ENCODE results near the gene SCYL3.

DNA sequence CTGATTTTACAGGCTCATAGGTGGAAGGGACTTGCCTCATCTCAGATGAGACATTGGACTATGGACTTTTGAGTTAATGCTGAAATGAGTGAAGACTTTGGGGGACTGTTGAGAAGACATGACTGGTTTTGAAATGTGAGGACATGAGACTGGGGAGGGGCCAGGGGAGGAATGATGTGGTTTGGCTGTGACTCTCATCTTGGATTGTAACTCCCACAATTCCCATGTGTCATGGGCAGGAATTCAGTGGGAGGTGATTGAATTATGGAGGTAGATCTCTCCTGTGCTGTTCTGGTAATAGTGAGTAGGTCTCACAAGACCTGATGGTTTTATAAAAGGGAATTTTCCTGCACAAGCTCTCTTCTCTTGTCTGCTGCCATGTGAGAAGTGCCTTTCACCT, 20.8 kb downstream of the SCYL3 start:
- no peak for TF ChIP-seq POLR2A (IDR thresholded peaks at IDR 0.05)
- TF ChIP-seq, protein P1, sequence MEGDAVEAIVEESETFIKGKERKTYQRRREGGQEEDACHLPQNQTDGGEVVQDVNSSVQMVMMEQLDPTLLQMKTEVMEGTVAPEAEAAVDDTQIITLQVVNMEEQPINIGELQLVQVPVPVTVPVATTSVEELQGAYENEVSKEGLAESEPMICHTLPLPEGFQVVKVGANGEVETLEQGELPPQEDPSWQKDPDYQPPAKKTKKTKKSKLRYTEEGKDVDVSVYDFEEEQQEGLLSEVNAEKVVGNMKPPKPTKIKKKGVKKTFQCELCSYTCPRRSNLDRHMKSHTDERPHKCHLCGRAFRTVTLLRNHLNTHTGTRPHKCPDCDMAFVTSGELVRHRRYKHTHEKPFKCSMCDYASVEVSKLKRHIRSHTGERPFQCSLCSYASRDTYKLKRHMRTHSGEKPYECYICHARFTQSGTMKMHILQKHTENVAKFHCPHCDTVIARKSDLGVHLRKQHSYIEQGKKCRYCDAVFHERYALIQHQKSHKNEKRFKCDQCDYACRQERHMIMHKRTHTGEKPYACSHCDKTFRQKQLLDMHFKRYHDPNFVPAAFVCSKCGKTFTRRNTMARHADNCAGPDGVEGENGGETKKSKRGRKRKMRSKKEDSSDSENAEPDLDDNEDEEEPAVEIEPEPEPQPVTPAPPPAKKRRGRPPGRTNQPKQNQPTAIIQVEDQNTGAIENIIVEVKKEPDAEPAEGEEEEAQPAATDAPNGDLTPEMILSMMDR (IDR thresholded peaks at IDR 0.05 in 4 of 5, conservative IDR thresholded peaks at IDR 0.05 in 1 of 5): no peak
